IMR-90 (cell line): ENCODE data around the gene AIF1. TPM values are rescaled to one million over a fixed set of nuclear protein-coding genes. Genes with fewer than 3 reads are reported as not detected.

Experiments used
- ATAC-seq: fragments of 200-7000 bp; cut with Tn5 transposase; 2 replicates; pipeline ENCODE4 v1.9.1; 2020; ENCODE audit warnings: low read depth, mild to moderate bottlenecking, moderate library complexity
- BruUV-seq: library from RNA; stranded (reverse); fragments of 400-500 nt; replicated peaks from 2 replicates; lab custom pipeline; 2021; lab: Mats Ljungman, UMichigan
- CTCF ChIA-PET: fragments of 300-600 bp; formaldehyde crosslinking; extraction: SDS; loops from one replicate; lab custom pipeline; 2021; ENCODE audit warnings: antibody characterized with exemption; lab: Yijun Ruan, JAX
- POLR2A ChIA-PET: fragments of 300-600 bp; sonication (Branson Sonifier 250); formaldehyde crosslinking; loops from one replicate; lab custom pipeline; 2022; ENCODE audit warnings: antibody characterized with exemption; ENCODE audit not compliant: unreplicated experiment; lab: Charles Lee
- DNase-seq: peaks from one replicate; pipeline ENCODE4 v3.0.0; 2013
- H2AFZ ChIP-seq: replicated peaks from 2 replicates; pipeline ENCODE3; 2013; ENCODE audit warnings: low read length, mild to moderate bottlenecking; ENCODE audit not compliant: poor library complexity
- H2AK5ac ChIP-seq: 2 replicates; pipeline ENCODE4 v1.6.1; 2013; ENCODE audit warnings: low read depth, low read length, inconsistent platforms
- H2AK9ac ChIP-seq: replicated peaks from 2 replicates; pipeline ENCODE3; 2013; ENCODE audit warnings: mild to moderate bottlenecking, low read depth, low read length, moderate library complexity; ENCODE audit not compliant: poor library complexity
- H2BK120ac ChIP-seq: 2 replicates; pipeline ENCODE4 v1.6.1; 2013; ENCODE audit warnings: low read depth, low read length, inconsistent platforms
- H2BK15ac ChIP-seq: 3 replicates; pipeline ENCODE4 v1.6.1; 2013; ENCODE audit warnings: low read depth, low read length, inconsistent platforms
- H2BK20ac ChIP-seq: 2 replicates; pipeline ENCODE4 v1.6.1; 2013; ENCODE audit warnings: low read depth, mild to moderate bottlenecking, inconsistent platforms, low read length, moderate library complexity
- H2BK5ac ChIP-seq: 2 replicates; pipeline ENCODE4 v1.6.1; 2013; ENCODE audit warnings: mild to moderate bottlenecking, low read depth, low read length, inconsistent platforms; ENCODE audit not compliant: poor library complexity, severe bottlenecking
- H3K14ac ChIP-seq: replicated peaks from 2 replicates; pipeline ENCODE4 v1.6.1; 2013; ENCODE audit warnings: low read depth, low read length, inconsistent platforms
- H3K18ac ChIP-seq: 2 replicates; pipeline ENCODE4 v1.6.1; 2013; ENCODE audit warnings: low read depth, low read length, control low read depth
- H3K23ac ChIP-seq: 2 replicates; pipeline ENCODE4 v1.6.1; 2013; ENCODE audit warnings: low read depth, low read length, inconsistent platforms
- H3K27ac ChIP-seq: 2 replicates; pipeline ENCODE4 v1.5.1; 2013; ENCODE audit warnings: mild to moderate bottlenecking, control low read depth, low read length; ENCODE audit not compliant: insufficient read depth
- H3K27me3 ChIP-seq: 2 replicates; pipeline ENCODE4 v1.6.1; 2013; ENCODE audit warnings: low read length; ENCODE audit not compliant: control insufficient read depth, insufficient read depth
- H3K36me3 ChIP-seq: 2 replicates; pipeline ENCODE4 v1.6.1; 2013; ENCODE audit warnings: low read length, mixed read lengths; ENCODE audit not compliant: control insufficient read depth, insufficient read depth
- H3K4ac ChIP-seq: 2 replicates; pipeline ENCODE4 v1.6.1; 2013; ENCODE audit warnings: low read depth, low read length, inconsistent platforms
- H3K4me1 ChIP-seq: 2 replicates; pipeline ENCODE4 v1.6.1; 2013; ENCODE audit warnings: low read length, mixed read lengths; ENCODE audit not compliant: control insufficient read depth, insufficient read depth
- H3K4me2 ChIP-seq: 2 replicates; pipeline ENCODE4 v1.6.1; 2013; ENCODE audit warnings: low read depth, mild to moderate bottlenecking, control low read depth, low read length, moderate library complexity
- H3K4me3 ChIP-seq: 2 replicates; pipeline ENCODE4 v1.5.1; 2013; ENCODE audit warnings: low read depth, mild to moderate bottlenecking, control low read depth, low read length, moderate library complexity; ENCODE audit not compliant: insufficient read depth
- H3K56ac ChIP-seq: 2 replicates; pipeline ENCODE4 v1.6.1; 2013; ENCODE audit warnings: low read length, inconsistent platforms; ENCODE audit not compliant: insufficient read depth; ENCODE audit errors: extremely low read depth
- H3K79me1 ChIP-seq, 2 experiments: 2 replicates each; pipeline ENCODE4 v1.6.1; 2013; ENCODE audit warnings: low read length in 2 of 2, inconsistent platforms in 1 of 2, low read depth in 1 of 2
- H3K9ac ChIP-seq: 2 replicates; pipeline ENCODE4 v1.6.1; 2013; ENCODE audit warnings: low read depth, low read length, control low read depth
- H3K9me1 ChIP-seq: 2 replicates; pipeline ENCODE4 v1.6.1; 2013; ENCODE audit warnings: low read length, inconsistent platforms; ENCODE audit not compliant: insufficient read depth
- H3K9me3 ChIP-seq: 2 replicates; pipeline ENCODE4 v1.6.1; 2013; ENCODE audit warnings: low read length; ENCODE audit not compliant: control insufficient read depth, insufficient read depth
- H4K20me1 ChIP-seq: 2 replicates; pipeline ENCODE4 v1.6.1; 2013; ENCODE audit warnings: low read length, inconsistent platforms; ENCODE audit not compliant: insufficient read depth
- H4K5ac ChIP-seq: 2 replicates; pipeline ENCODE4 v1.6.1; 2013; ENCODE audit warnings: mild to moderate bottlenecking, low read depth, low read length, control low read depth
- H4K8ac ChIP-seq, 2 experiments: 2 replicates each; pipeline ENCODE4 v1.6.1; 2013; ENCODE audit warnings: low read depth in 2 of 2, low read length in 2 of 2, control low read depth in 1 of 2, inconsistent platforms in 1 of 2
- H4K91ac ChIP-seq: 2 replicates; pipeline ENCODE4 v1.6.1; 2013; ENCODE audit warnings: low read depth, low read length, inconsistent platforms; ENCODE audit not compliant: insufficient read depth
- ELK1 ChIP-seq: fragments of 150-350 bp; IDR thresholded peaks from 2 replicates; pipeline ENCODE4 v1.6.1; 2016; ENCODE audit warnings: low read depth, mild to moderate bottlenecking, low read length, moderate library complexity, borderline replicate concordance
- MAFK ChIP-seq: IDR thresholded peaks from 2 replicates; pipeline ENCODE4 v1.6.1; 2012; ENCODE audit warnings: low read depth, low read length, improper control_type of control experiment
- MAZ ChIP-seq: IDR thresholded peaks from 2 replicates; pipeline ENCODE4 v1.6.1; 2012; ENCODE audit warnings: low read depth, mild to moderate bottlenecking, low read length, improper control_type of control experiment, moderate library complexity, borderline replicate concordance
- NFE2L2 ChIP-seq: fragments of 150-350 bp; IDR thresholded peaks from 2 replicates; pipeline ENCODE4 v1.6.1; 2016; ENCODE audit warnings: low read depth, mild to moderate bottlenecking, low read length
- RFX5 ChIP-seq: IDR thresholded peaks from 2 replicates; pipeline ENCODE4 v1.8.0; 2012; ENCODE audit warnings: low read depth, mild to moderate bottlenecking, low read length, moderate library complexity
- WGBS, 2 experiments: methylation state at CpG; one replicate each; pipeline versions ENCODE4 v1.1.5 to v1.1.7; 2013; ENCODE audit warnings: missing lambda C conversion rate in 2 of 2; ENCODE audit not compliant: insufficient read length in 1 of 2; ENCODE audit errors: extremely low coverage in 2 of 2; 5-methylcytosine and 5-hydroxymethylcytosine counted together
- dilution Hi-C: fragments of 300-500 bp; cut with HindIII; formaldehyde crosslinking; loops from one replicate; pipeline ENCODE4 v1.14.3; 2018; ENCODE audit warnings: low sequenced_read_pairs; ENCODE audit not compliant: unreplicated experiment
- in situ Hi-C: fragments of 300-500 bp; cut with MboI; formaldehyde crosslinking; loops from 3 replicates; pipeline ENCODE4 v1.14.3; 2019; ENCODE audit warnings: low sequenced_read_pairs, inconsistent platforms, mixed read lengths
- intact Hi-C: fragments of 100-400 bp; cut with micrococcal nuclease; formaldehyde crosslinking; loops from 2 replicates; pipeline ENCODE4 v1.10.0; 2022
- polyA plus RNA-seq, 3 experiments: library from polyadenylated mRNA; depleted of rRNA; stranded (reverse); fragments of >200 nt; gene quantifications; 2 replicates each; pipeline ENCODE4 v1.2.3, GENCODE V29; 2012; ENCODE audit warnings: low replicate concordance in 1 of 3
- total RNA-seq: library from RNA; depleted of rRNA; stranded (reverse); fragments of >200 nt; gene quantifications from 2 replicates; pipeline ENCODE4 v1.2.3, GENCODE V29; 2012
- TF ChIP-seq, protein P1 (sequence below): conservative IDR thresholded peaks from 2 replicates; pipeline ENCODE4 v1.5.1; 2012; ENCODE audit warnings: mild to moderate bottlenecking, low read depth, low read length, improper control_type of control experiment

Gene AIF1
- total and polyA plus RNA-seq, 2 of the 4 experiments (the other 2 are of a cell fraction) = not detected

GRCh38 chr6:31627690-31628287, 12.8 kb downstream of the AIF1 start:
- no peak overlapping the region for H3K4me3 ChIP-seq
- H2BK20ac ChIP-seq = no peak overlapping the region
- no peak overlapping the region for H3K4me2 ChIP-seq
- H2BK5ac ChIP-seq = no peak overlapping the region
- H3K18ac ChIP-seq = no peak overlapping the region
- H3K14ac ChIP-seq = no peak overlapping the region
- no peak overlapping the region for H2BK15ac ChIP-seq
- H3K4ac ChIP-seq = no peak overlapping the region
- intact Hi-C loops = no loop called here
- no peaks in the 10 kb centered on the region for H3K9me3 ChIP-seq
- H2AK5ac ChIP-seq = no peak overlapping the region
- no TSS peak for BruUV-seq
- ChIA-PET POLR2A (interaction anchor here (0.6 kb wide), 1 partner anchor 181 kb away, joined by 3 read pairs; no protein-coding TSS in a partner anchor), CTCF (no interaction called here)
- no peak overlapping the region for H3K27ac ChIP-seq
- no peak overlapping the region for H3K56ac ChIP-seq
- H3K23ac ChIP-seq = no peak overlapping the region
- peaks cover 6% of the 10 kb centered on the region for H3K9me1 ChIP-seq
- DNase-seq (no peak), ATAC-seq (no peak)
- H3K79me1 ChIP-seq = peaks cover 30 to 73% of the 10 kb centered on the region in 2 experiments
- no peak overlapping the region for H4K8ac ChIP-seq
- no peak overlapping the region for H4K5ac ChIP-seq
- no peak overlapping the region for H2BK120ac ChIP-seq
- TF ChIP-seq, protein P1, sequence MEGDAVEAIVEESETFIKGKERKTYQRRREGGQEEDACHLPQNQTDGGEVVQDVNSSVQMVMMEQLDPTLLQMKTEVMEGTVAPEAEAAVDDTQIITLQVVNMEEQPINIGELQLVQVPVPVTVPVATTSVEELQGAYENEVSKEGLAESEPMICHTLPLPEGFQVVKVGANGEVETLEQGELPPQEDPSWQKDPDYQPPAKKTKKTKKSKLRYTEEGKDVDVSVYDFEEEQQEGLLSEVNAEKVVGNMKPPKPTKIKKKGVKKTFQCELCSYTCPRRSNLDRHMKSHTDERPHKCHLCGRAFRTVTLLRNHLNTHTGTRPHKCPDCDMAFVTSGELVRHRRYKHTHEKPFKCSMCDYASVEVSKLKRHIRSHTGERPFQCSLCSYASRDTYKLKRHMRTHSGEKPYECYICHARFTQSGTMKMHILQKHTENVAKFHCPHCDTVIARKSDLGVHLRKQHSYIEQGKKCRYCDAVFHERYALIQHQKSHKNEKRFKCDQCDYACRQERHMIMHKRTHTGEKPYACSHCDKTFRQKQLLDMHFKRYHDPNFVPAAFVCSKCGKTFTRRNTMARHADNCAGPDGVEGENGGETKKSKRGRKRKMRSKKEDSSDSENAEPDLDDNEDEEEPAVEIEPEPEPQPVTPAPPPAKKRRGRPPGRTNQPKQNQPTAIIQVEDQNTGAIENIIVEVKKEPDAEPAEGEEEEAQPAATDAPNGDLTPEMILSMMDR = no peak
- TF ChIP-seq ELK1 (no peak), MAFK (no peak), RFX5 (no peak), MAZ (no peak), NFE2L2 (no peak)
- no peaks in the 10 kb centered on the region for H3K4me1 ChIP-seq
- H2AFZ ChIP-seq = no peak overlapping the region
- no peak overlapping the region for H3K9ac ChIP-seq
- 96% methylated on average over 12 of the region's 19 CpGs; no CpG with 5 or more reads in 1 of the 2 experiments for WGBS, 2 experiments
- no peaks in the 10 kb centered on the region for H3K27me3 ChIP-seq
- H4K20me1 ChIP-seq = peaks cover 38% of the 10 kb centered on the region
- peaks cover 92% of the 10 kb centered on the region for H3K36me3 ChIP-seq
- H4K91ac ChIP-seq = no peak overlapping the region
- H2AK9ac ChIP-seq = no peak overlapping the region
- dilution Hi-C loops = no loop called here
- in situ Hi-C loops = no loop called here
